Germinal center (tissue), 1 donor: Measurements from ENCODE around the gene CTNNA1.

Source experiments
- DNase-seq: peaks from one replicate; pipeline ENCODE4 v3.0.0; 2012; ENCODE audit warnings: mixed read lengths, low spot score

CTNNA1 gene

DNA sequence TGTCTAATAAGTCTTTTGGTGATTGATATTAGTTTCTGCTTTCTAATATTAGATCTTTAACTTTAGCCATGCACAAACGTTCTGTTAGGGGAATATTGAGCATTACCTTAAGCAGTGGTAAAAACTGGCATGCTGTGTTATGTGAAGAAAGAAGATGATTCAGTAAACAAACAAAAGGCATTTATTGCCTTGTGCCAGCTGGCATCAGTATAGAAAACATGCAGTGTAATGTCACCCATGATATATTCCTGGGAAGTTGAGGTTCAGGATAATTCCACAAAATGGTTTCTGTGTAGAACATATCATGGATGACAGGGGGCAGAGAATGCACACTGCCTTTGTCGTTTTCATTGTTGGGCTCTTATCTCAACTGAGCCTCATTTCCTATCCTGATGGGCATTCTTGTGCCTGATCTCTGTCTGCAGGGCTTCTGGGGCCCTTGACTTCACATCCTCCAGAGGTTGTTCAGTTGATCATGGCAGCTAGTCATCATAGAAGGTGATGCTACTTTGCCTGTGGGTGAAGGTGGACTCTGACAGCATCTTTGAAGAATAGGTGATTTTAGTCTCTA lies 97.7 kb downstream of the CTNNA1 start:
- no peak for DNase-seq

DNA sequence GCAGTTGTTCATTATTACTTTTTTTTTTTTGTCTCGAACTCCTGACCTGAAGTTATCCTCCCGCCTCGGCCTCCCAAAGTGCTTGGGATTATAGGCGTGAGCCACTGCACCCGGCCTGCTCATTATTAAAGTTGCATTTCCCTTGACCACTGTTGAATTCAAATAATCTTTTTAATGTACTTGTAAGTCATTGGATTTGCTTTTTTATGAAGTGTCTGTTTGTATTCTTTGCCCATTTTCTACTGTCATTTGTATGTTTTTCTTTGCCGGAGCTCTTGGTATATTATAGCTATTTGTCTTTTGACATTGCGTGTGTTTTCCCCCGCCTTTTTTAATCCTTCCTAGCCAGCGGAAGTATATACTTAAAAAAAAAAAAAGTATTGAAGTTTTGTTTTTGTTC lies 99.9 kb downstream of the CTNNA1 start:
- DNase-seq, result no peak

- DNase-seq, result no peak
These were observed 113.8 kb downstream of the CTNNA1 start for GRCh38 chr5:138867011-138867410.

DNA sequence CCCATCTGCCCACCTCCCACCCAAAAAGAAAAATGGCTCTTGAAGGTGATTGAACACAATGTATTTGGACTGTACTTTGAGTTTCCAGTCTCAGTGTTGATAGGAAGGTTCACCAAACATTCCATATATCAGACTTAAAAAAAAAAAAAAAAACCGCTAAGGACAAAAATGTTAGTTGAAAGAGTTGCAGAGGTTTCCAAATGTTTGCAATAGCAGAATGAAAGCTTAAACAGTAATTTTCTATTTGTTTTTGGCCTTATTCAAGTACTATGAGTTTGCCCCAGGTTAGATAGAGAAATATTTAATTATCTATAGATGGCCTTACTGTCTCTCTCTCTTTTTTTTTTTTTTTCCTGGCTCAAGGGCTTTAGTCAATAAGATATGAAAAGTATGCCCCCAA lies 115.8 kb downstream of the CTNNA1 start:
- DNase-seq, result no peak

DNA sequence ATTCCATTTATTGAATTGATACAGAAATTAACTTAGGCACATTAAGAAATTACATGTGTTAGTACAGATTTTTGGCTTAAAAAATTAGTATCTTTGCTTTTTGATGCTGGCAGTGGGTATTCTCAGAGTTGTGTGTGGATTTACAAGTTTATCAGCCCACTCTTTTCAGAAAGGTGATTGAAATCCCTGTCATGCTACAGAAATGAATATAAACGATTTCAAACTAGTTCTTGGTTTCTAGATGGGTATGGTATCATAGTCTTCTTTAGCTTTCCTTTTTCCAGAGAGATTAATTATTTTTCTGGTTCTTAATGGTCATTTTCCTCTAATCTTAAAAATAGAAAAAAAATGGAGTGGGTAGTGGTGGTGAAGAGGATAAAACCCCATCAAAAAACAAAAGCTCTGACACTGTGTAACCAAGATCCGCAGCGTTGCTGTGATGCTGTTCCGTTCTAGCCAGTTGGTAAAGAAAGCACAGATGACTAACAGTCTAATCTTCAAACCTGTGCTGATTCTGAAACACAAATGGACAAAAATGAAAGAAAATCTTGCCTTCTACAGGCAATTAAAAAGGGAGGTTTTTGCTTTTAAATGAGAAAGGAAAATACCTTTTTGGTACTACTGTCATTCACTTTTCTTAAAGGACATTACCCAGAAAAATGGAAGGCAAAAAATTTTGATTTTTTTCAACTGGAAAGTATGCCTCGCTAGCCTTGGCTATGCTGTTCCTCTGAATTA lies 116.7 kb downstream of the CTNNA1 start:
- DNase-seq, result no peak

DNA sequence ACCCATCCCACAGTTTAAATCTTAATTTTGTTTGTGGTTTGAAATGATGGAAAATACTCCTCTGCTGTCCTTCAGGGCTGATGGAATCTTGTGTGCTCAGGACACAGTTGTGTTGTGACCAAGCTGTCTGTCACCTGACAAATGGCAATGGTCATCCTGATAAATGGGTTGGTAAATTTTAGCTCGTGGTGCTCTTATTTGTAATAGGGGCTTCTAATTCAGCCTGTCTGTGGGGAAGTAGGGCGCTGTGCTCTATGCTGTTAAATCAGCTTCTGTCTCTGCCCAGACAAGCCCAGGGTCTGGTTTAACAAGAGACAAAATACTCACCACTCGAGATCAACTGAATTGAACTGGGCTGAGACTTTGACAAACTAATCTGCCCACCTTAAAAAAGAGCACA lies 117.4 kb downstream of the CTNNA1 start:
- no peak for DNase-seq

DNA sequence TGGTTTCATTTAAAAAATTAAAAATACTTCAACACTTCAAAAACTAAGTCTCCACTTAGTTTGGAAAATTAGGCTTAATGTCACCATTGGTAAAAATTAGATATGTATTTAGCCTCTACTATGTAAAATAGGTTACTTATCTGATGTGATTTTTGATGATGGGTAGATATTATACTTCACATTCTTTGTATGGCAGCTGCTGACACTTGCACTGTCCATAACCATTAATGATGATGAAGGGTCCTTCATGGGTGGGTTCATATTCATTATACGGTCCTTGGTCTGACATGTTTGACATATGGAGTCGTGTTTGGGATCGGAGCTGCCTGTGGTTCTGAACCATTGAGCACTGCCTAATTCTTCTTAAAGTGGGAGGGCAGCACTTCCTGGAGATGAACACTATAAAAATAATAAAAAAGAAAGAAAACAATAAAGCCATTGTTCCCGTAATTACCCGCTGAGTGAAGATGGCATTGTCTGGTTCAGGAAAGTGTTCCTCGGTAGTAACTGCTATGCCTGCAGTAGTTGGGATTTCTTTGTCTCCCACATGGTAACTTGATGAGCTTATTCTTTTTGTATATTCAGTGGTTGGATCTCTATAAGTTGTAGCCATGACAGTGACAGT lies 119.7 kb downstream of the CTNNA1 start:
- DNase-seq, result no peak

DNA sequence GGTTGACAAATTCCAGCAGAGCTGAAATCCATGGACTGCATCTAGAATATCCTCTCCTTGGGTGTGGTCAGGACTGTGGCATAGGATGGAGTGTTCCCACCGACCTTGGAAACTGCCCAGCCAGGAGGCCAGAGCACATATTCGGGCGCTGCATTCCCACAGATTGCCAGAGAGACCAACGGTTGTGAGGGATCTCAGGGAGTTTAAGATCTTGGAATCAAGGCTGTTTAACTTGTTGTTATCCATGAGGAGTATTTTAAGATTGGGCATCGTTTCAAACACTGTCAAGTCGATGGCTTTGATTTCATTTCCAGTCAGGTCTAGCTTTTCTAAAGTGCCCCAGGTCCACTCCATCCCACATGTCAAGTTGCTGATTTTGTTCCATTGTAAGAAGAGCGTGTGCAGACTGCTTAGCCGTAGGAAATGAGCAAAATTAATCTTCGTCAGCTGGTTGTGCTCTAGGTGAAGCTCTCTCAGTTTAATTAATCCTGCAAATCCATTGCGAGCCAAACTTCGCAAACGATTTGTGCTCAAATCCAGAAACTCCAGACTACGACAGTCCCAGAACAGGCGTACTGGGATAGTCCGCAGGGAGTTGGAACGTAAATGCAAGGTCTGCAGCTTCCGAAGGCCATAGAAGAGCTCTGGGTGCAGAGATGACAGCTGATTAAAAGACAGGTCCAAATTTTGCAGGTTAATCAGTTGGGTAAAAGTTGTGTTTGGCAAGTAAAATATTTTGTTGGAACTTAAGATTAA lies 120.4 kb downstream of the CTNNA1 start:
- no peak for DNase-seq

DNA sequence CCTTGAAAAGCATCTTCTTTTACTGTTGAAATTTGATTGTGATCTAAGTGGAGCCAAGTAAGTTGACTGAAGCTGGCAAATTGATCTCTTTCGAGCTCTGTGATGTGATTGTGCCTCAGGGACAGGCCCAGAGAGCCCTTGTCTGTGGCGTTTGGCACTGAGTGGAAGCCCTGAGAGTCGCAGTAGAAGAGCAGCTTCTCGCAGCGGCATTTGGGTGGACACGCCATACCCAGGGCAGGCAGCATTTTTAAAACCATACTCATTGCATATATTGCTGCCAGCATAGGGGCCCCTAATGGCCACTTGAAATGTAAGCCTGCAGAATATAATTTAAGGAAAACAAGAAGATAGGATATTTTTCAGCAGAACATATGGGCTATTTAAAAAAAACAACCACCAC lies 121.0 kb downstream of the CTNNA1 start:
- DNase-seq, result no peak

GRCh38 chr5:138874771-138875551 lies 121.7 kb downstream of the CTNNA1 start, which contains the start of gene LRRTM2:
Gene LRRTM2, minus strand, starts transcription at chr5:138875335. Its CDS starts 424 bp downstream, at chr5:138874911.
- no peak for DNase-seq

DNA sequence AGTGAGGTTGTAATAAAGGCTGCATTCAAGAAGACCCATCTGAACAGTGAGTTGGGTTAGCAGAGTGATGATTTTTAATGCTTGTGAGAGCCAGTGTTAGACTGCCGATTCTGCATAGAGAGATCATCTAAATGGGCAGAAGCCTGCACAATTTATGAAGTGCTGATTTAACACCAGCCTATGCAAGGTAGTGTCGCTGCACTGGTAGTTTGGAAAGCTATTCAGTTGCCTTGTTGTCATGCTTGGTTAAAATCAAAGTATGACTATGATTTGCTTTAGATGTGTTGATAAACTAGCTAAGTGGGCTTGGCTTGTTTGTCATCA lies 122.3 kb downstream of the CTNNA1 start:
- no peak for DNase-seq

- no peak for DNase-seq
These were observed 122.7 kb downstream of the CTNNA1 start for GRCh38 chr5:138875946-138876345.

- DNase-seq, result no peak
These were observed 123.6 kb downstream of the CTNNA1 start for GRCh38 chr5:138876811-138877210.

DNA sequence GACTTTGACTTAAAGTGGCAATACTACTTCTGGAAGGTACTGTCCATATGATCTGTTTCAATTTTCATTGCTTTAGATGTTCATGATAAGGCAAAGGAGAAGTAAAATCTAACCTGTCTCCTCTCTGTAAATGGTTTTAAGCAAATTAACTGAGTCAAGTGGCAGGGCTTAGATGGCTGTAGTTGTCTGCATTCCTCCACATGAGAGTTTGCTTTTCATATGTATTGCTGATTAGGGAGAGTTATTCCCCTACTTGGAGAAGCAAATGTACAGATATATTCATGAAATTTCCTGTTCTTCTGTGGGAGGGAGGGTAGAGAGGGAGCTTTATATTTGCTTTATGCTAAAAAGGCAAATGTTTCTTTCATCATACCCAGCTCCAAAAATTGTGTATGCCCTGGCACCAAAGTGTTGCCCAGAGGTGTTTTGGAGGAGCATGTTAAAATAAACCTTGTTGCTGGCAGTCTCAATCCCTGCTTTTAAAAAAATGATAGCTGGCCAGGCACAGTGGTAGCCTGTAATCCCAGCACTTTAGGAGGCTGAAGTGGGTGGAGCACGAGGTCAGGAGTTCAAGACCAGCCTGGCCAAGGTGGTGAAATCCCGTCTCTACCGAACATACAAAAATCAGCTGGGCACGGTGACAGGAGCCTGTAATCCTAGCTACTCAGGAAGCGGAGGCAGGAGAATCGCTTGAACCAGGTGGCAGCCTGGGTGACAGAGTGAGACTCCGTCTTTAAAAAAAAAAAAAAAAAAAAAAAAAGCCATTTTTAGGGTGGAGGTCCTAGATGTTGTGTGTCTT lies 125.4 kb downstream of the CTNNA1 start:
- no peak for DNase-seq

GRCh38 chr5:138883211-138883610 lies 130.0 kb downstream of the CTNNA1 start:
- DNase-seq, result no peak

GRCh38 chr5:138884094-138884493 lies 130.9 kb downstream of the CTNNA1 start:
- DNase-seq, result no peak

GRCh38 chr5:138884554-138884953 lies 131.3 kb downstream of the CTNNA1 start:
- DNase-seq, result no peak

GRCh38 chr5:138889994-138890393 lies 136.8 kb downstream of the CTNNA1 start:
- no peak for DNase-seq

GRCh38 chr5:138890644-138891043 lies 137.4 kb downstream of the CTNNA1 start:
- DNase-seq, result no peak

GRCh38 chr5:138895918-138896317 lies 142.7 kb downstream of the CTNNA1 start:
- no peak for DNase-seq

GRCh38 chr5:138898299-138898698 lies 145.1 kb downstream of the CTNNA1 start:
- no peak for DNase-seq
